Lower leg skin (tissue), 3 donors: Measurements from ENCODE around the gene TMCC3.

Source experiments
- POLR2A ChIP-seq, 2 donors: fragments of 450-650 bp; IDR thresholded peaks; one replicate each; pipeline ENCODE4 v1.6.1; 2016 to 2017; ENCODE audit warnings: antibody characterized with exemption in 2 of 2, mild to moderate bottlenecking in 1 of 2, moderate library complexity in 1 of 2
- TF ChIP-seq, protein P1 (sequence below), 3 donors: fragments of 450-650 bp; IDR thresholded peaks; one replicate each; pipeline ENCODE4 v1.5.1; 2016; ENCODE audit warnings: antibody characterized with exemption in 3 of 3, mild to moderate bottlenecking in 3 of 3, moderate library complexity in 2 of 3

DNA sequence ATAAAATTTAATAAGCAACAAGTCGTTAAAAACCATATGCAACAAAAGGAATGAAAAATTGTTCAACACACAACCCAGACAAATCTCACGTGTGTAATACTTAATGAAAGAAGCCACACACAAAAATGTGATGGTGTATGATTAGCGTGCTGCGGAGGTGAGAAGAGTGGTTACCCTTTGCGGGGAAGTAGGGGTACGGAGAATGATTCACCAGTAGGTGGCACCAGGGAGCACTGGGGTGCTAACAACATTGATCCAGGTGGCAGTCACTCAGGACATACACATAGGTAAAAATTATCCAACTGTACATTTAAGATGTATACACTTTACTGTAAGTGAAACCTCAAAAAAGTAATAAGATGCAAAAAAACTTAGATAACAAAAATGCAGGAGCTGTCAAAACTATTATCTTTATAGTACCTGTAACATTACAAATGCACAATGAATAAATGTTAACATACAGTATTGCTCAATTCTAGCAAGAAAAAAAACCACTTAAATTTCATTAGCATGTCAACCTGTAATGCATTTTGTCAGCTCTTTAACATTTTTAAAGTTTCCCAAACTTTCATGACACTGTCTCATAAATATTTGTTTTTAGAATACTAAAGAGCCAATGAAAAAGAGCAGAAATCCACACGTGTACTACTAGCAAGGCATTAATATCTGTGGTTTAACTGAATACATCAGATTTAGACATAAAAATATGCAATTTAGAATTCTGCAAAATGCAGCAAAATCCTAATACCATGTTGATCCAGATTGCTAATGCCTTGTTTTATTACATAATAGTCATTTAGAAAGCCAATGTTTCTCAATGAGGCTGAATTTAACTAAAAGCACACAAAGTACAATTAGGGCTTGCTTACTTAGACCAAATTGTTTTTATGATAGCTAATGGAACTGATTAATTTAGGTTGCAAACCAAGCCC lies 46.7 kb downstream of the TMCC3 start:
- TF ChIP-seq, protein P1, sequence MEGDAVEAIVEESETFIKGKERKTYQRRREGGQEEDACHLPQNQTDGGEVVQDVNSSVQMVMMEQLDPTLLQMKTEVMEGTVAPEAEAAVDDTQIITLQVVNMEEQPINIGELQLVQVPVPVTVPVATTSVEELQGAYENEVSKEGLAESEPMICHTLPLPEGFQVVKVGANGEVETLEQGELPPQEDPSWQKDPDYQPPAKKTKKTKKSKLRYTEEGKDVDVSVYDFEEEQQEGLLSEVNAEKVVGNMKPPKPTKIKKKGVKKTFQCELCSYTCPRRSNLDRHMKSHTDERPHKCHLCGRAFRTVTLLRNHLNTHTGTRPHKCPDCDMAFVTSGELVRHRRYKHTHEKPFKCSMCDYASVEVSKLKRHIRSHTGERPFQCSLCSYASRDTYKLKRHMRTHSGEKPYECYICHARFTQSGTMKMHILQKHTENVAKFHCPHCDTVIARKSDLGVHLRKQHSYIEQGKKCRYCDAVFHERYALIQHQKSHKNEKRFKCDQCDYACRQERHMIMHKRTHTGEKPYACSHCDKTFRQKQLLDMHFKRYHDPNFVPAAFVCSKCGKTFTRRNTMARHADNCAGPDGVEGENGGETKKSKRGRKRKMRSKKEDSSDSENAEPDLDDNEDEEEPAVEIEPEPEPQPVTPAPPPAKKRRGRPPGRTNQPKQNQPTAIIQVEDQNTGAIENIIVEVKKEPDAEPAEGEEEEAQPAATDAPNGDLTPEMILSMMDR (IDR thresholded peaks at IDR 0.05), result no peak
- no peak for TF ChIP-seq POLR2A (IDR thresholded peaks at IDR 0.05)
